Measurements from ENCODE around the gene SLCO3A1. TPM values are rescaled to one million over a fixed set of nuclear protein-coding genes. Genes with fewer than 3 reads are reported as not detected.

SLCO3A1 gene
- total RNA-seq, 1 donor from 2014 or later: 65.8 TPM

DNA sequence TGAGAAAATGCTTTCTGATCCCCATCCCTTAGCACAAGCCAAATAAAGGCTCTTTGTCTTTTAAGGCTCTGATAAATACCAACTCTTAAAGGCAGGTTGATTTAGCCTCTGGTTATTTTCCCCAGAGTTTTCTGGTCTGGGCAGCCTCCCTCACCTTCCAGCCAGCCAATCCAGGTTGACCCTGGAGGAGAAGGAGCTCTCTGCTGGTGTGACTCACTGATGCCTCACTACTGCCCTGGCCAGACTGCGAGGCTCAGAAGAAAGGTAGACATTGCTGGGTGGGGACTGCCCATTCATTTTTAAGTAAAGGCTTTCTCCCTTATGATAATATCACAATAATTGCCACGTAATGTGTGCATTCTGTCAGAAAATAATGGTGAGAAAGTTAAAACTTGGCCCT lies 37.1 kb downstream of the SLCO3A1 start:
- Histone ChIP-seq H3K36me3 (no peaks in the 10 kb centered on the region), H3K4me1 (peaks cover 43% of the 10 kb centered on the region), H3K4me3 (no peak overlapping the region), H3K27me3 (no peaks in the 10 kb centered on the region), H3K9me3 (no peaks in the 10 kb centered on the region), H3K27ac (no peak overlapping the region)
- no peak for DNase-seq (ENCODE audit: extremely low spot score in 2 of 2)
- intact Hi-C loops (cut with DNase I): no loop called here
- no peak for TF ChIP-seq POLR2A (IDR thresholded peaks at IDR 0.05)
- TF ChIP-seq, protein P1, sequence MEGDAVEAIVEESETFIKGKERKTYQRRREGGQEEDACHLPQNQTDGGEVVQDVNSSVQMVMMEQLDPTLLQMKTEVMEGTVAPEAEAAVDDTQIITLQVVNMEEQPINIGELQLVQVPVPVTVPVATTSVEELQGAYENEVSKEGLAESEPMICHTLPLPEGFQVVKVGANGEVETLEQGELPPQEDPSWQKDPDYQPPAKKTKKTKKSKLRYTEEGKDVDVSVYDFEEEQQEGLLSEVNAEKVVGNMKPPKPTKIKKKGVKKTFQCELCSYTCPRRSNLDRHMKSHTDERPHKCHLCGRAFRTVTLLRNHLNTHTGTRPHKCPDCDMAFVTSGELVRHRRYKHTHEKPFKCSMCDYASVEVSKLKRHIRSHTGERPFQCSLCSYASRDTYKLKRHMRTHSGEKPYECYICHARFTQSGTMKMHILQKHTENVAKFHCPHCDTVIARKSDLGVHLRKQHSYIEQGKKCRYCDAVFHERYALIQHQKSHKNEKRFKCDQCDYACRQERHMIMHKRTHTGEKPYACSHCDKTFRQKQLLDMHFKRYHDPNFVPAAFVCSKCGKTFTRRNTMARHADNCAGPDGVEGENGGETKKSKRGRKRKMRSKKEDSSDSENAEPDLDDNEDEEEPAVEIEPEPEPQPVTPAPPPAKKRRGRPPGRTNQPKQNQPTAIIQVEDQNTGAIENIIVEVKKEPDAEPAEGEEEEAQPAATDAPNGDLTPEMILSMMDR (IDR thresholded peaks at IDR 0.05): no peak
- peak in 1 of 2 donors; percentile 16 for TF ChIP-seq POLR2AphosphoS5 (IDR thresholded peaks at IDR 0.05; ENCODE audit: insufficient read depth in 1 of 2, low read depth in 1 of 2)

DNA sequence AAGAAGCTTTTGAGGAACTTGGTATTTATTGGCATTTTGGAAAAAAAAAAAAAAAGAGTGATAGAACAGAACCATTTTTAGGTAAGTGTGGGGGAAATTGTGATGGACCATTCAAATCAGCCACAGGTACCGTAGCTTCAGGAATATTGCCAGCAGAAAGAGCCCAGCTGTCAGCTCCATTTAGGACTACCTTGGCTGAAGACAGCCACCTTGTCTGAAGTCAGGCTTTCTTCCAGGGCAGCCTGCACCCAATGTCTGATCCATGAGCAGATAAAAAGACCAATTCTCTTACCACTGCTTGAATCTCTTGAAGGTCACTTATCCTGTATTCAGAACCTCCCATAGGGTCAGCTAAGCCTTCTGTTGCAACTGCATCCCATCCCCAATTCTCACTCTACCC lies 37.6 kb downstream of the SLCO3A1 start:
- Histone ChIP-seq H3K36me3 (no peaks in the 10 kb centered on the region), H3K4me3 (no peak overlapping the region), H3K27me3 (no peaks in the 10 kb centered on the region), H3K9me3 (no peaks in the 10 kb centered on the region), H3K4me1 (peaks cover 47% of the 10 kb centered on the region), H3K27ac (no peak overlapping the region)
- DNase-seq (ENCODE audit: extremely low spot score in 2 of 2): peak in 1 of 2 donors; percentile 64
- TF ChIP-seq POLR2A (IDR thresholded peaks at IDR 0.05) (no peak), POLR2AphosphoS5 (IDR thresholded peaks at IDR 0.05; ENCODE audit: insufficient read depth in 1 of 2, low read depth in 1 of 2) (no peak)
- TF ChIP-seq, protein P1 (IDR thresholded peaks at IDR 0.05): no peak
- intact Hi-C loops (cut with DNase I): no loop called here

DNA sequence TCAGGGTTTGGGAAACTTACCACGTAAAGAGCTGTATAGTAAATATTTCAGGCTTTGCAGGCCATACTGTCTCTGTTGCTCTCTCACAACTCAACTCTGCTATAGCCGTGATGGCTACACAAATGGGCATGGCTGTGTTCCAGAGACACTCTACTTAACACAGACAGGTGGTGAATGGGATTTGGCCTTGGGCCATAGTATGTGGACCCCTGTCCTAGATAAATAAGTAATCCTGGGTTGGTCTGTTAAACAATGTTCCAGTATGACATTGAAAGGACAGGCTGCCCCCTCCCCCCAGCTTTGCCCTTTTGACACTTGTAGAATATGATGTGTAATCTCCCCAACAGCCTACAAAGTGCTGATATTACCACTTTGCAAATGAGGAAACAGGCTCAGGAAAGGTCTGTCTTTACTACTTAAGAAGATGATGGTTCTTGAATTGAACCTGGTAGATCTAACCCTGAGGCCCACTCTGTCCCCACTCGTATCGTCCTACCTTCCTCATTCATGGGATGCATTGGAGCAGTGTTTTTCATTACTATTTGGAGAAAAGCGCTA lies 38.4 kb downstream of the SLCO3A1 start:
- TF ChIP-seq, protein P1 (IDR thresholded peaks at IDR 0.05): no peak
- TF ChIP-seq POLR2A (IDR thresholded peaks at IDR 0.05) (no peak), POLR2AphosphoS5 (IDR thresholded peaks at IDR 0.05; ENCODE audit: insufficient read depth in 1 of 2, low read depth in 1 of 2) (no peak)
- intact Hi-C loops (cut with DNase I): no loop called here
- Histone ChIP-seq H3K27ac (no peak overlapping the region), H3K4me3 (no peak overlapping the region), H3K9me3 (no peaks in the 10 kb centered on the region), H3K27me3 (no peaks in the 10 kb centered on the region), H3K4me1 (peaks cover 47% of the 10 kb centered on the region), H3K36me3 (no peaks in the 10 kb centered on the region)
- peak in 1 of 2 donors; percentile 75 for DNase-seq (ENCODE audit: extremely low spot score in 2 of 2)

DNA sequence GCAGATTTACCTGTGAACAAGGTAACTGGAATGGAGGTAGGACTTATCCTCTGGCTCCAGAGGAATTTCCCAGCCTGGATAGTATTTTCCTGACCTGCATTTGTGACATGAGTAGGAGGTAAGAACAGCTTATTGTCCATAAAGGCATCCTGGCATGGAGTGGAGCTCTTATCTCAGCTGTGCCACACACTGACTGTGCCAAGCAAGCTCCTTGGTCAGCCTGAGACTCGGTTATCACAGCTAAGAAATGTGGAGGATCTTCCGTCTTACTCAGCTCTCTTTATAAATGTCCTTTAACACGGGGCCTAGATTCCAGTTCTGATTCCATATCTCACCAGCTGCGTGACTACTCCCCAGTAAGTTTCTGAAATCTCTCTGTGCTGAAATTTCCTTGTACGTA lies 38.9 kb downstream of the SLCO3A1 start:
- DNase-seq (ENCODE audit: extremely low spot score in 2 of 2): peak; percentile 37 to 42
- H3K27ac ChIP-seq: no peak overlapping the region
- intact Hi-C loops (cut with DNase I): no loop called here
- peaks cover 42% of the 10 kb centered on the region for H3K4me1 ChIP-seq
- no peak overlapping the region for H3K4me3 ChIP-seq
- H3K36me3 ChIP-seq: no peaks in the 10 kb centered on the region
- TF ChIP-seq, protein P1 (IDR thresholded peaks at IDR 0.05): no peak
- TF ChIP-seq POLR2AphosphoS5 (IDR thresholded peaks at IDR 0.05; ENCODE audit: insufficient read depth in 1 of 2, low read depth in 1 of 2): no peak
- no peak for TF ChIP-seq POLR2A (IDR thresholded peaks at IDR 0.05)
- H3K27me3 ChIP-seq: no peaks in the 10 kb centered on the region
- no peaks in the 10 kb centered on the region for H3K9me3 ChIP-seq

DNA sequence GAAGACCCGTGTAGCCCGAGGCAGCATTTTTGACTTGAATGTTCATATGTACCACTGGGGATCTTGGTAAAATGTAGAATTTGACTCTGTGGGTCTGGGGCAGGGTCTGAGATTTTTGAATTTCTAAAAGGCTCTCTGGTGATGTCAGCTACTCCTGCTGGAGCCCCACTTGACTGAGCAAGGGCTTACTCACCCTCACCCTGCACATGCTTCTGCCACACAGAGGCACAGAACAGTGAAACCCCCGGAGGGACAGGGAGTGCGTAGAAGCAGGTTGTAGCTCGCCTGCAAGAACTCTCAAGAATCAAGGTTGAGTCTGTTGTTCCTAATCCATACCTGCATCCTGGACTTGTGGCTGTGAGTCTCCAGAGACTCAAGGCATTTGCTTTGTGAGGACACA lies 41.1 kb downstream of the SLCO3A1 start:
- H3K4me3 ChIP-seq: no peak overlapping the region
- H3K27me3 ChIP-seq: no peaks in the 10 kb centered on the region
- no peaks in the 10 kb centered on the region for H3K9me3 ChIP-seq
- H3K36me3 ChIP-seq: no peaks in the 10 kb centered on the region
- no peak overlapping the region for H3K27ac ChIP-seq
- DNase-seq (ENCODE audit: extremely low spot score in 2 of 2): peak; percentile 58 to 81
- intact Hi-C loops (cut with DNase I): no loop called here
- TF ChIP-seq POLR2AphosphoS5 (IDR thresholded peaks at IDR 0.05; ENCODE audit: insufficient read depth in 1 of 2, low read depth in 1 of 2) (no peak), POLR2A (IDR thresholded peaks at IDR 0.05) (no peak)
- TF ChIP-seq, protein P1 (IDR thresholded peaks at IDR 0.05): no peak
- peaks cover 26% of the 10 kb centered on the region for H3K4me1 ChIP-seq
